Upper lobe of right lung (tissue), 1 donor: ENCODE measurements around the gene ASTN1. TPM values are rescaled to one million over a fixed set of nuclear protein-coding genes. Genes with fewer than 3 reads are reported as not detected.

Experiments used
- ATAC-seq: fragments of 200-7000 bp; cut with Tn5 transposase; one replicate; pipeline ENCODE4 v1.9.1; 2020; ENCODE audit warnings: mild to moderate bottlenecking, moderate library complexity
- DNase-seq: peaks from one replicate; pipeline ENCODE4 v3.0.0-alpha.2; 2020
- H3K27ac ChIP-seq: fragments of 200-600 bp; one replicate; pipeline ENCODE4 v1.8.0; 2022
- H3K27me3 ChIP-seq: fragments of 200-600 bp; one replicate; pipeline ENCODE4 v1.8.0; 2022; ENCODE audit warnings: mild to moderate bottlenecking
- H3K36me3 ChIP-seq: fragments of 200-600 bp; one replicate; pipeline ENCODE4 v1.8.0; 2022
- H3K4me1 ChIP-seq: fragments of 200-600 bp; one replicate; pipeline ENCODE4 v1.8.0; 2022
- H3K4me3 ChIP-seq: fragments of 200-600 bp; one replicate; pipeline ENCODE4 v1.8.0; 2022; ENCODE audit warnings: mild to moderate bottlenecking
- H3K9me3 ChIP-seq: fragments of 200-600 bp; one replicate; pipeline ENCODE4 v1.8.0; 2022
- intact Hi-C: fragments of 100-400 bp; cut with DNase I; formaldehyde crosslinking; loops from one replicate; pipeline ENCODE4 v1.11.0; 2022
- total RNA-seq: library from RNA; stranded (reverse); fragmentation: NEBNext Ultra II Directional; extraction: Animal tissue kit (Norgen Biotek cat#: 25700); gene quantifications from one replicate; pipeline ENCODE4 v1.2.1, GENCODE V29; 2021
- TF ChIP-seq, protein P1 (sequence below): fragments of 200-600 bp; IDR thresholded peaks from one replicate; pipeline ENCODE4 v1.8.0; 2022; ENCODE audit warnings: antibody characterized with exemption
- donor health status: DM: no; HTN: yes; CAD: no; lungs with severe emphysema.

ASTN1 gene
- total RNA-seq, 1 donor from 2014 or later = 0.20 TPM

DNA sequence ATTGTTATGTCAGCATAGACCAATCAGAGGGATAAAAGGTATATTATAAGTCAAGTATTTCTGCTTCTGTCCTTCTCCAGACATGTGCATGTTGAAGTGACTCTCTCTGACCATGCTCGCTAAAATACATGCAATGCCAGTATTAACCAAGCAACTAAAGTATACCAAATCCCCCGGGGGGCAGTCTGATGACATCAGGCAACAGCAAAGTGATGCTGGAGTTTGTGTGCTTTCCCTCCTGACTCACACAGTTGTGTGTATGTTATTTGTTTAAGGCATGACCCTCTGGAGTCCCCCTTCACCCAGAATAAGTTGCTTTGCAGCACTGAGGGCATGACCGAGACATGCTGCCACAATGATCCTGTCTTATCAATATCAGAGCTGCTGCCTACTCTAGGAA lies 8.4 kb upstream of the ASTN1 start:
- ATAC-seq (no peak), DNase-seq (no peak)
- Histone ChIP-seq H3K36me3 (no peaks in the 10 kb centered on the region), H3K9me3 (no peaks in the 10 kb centered on the region), H3K4me3 (no peak overlapping the region), H3K27me3 (peaks cover 29% of the 10 kb centered on the region), H3K27ac (no peak overlapping the region), H3K4me1 (no peaks in the 10 kb centered on the region)
- intact Hi-C loops = no loop called here
- TF ChIP-seq, protein P1, sequence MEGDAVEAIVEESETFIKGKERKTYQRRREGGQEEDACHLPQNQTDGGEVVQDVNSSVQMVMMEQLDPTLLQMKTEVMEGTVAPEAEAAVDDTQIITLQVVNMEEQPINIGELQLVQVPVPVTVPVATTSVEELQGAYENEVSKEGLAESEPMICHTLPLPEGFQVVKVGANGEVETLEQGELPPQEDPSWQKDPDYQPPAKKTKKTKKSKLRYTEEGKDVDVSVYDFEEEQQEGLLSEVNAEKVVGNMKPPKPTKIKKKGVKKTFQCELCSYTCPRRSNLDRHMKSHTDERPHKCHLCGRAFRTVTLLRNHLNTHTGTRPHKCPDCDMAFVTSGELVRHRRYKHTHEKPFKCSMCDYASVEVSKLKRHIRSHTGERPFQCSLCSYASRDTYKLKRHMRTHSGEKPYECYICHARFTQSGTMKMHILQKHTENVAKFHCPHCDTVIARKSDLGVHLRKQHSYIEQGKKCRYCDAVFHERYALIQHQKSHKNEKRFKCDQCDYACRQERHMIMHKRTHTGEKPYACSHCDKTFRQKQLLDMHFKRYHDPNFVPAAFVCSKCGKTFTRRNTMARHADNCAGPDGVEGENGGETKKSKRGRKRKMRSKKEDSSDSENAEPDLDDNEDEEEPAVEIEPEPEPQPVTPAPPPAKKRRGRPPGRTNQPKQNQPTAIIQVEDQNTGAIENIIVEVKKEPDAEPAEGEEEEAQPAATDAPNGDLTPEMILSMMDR = no peak

DNA sequence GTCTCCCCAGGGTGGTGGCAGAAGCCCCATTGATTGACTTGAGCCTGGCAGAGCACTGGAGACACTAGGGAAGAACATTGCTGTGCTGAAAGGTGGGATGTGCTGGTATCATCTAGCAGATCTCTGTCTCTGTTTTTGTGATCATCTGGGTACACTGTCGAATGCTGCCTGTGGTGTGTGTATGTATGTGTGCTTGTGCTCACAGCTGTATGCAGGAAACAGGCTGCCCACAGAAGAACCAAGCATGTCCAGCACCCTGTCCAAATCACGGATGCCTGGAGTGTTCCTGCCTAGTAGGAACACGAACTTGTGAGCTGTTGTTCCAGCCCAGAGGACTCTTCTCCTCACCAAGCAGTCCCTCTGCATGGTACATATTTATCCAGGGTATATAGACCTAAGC lies 7.8 kb upstream of the ASTN1 start:
- Histone ChIP-seq H3K9me3 (no peaks in the 10 kb centered on the region), H3K27me3 (peaks cover 29% of the 10 kb centered on the region), H3K4me3 (no peak overlapping the region), H3K27ac (no peak overlapping the region), H3K4me1 (no peaks in the 10 kb centered on the region), H3K36me3 (no peaks in the 10 kb centered on the region)
- intact Hi-C loops = no loop called here
- TF ChIP-seq, protein P1 = no peak
- ATAC-seq (no peak), DNase-seq (no peak)

DNA sequence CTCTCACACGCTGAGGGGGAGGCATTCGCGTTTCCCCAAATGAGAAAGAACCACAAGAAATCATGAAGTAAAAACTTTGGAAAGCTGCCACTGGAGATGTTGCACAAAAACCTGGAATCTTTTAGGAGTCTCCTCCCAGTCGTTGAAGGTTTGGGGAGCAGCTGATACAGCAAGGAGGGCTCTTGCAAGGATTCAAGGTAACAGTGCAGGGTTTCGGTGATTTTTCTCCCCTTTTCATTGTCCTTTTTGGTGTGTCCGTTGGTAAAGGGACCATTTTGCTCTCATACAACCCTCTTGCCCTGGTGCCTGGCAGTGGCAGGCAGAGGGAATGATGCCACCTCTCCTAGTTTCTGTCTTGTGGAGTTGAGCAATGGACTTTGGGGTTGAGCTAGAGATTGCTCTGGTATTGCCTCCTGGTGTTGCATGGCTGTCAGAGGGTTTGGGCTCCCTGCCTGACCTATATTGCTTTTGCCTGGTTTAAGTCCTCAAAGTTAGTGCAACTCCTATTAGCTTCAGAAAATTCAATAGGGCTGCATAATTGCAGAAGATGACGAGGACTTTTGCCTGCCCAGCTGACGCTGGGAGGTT lies 7.1 kb upstream of the ASTN1 start:
- Histone ChIP-seq H3K27me3 (peaks cover 30% of the 10 kb centered on the region), H3K4me1 (no peaks in the 10 kb centered on the region), H3K4me3 (no peak overlapping the region), H3K36me3 (no peaks in the 10 kb centered on the region), H3K27ac (no peak overlapping the region), H3K9me3 (no peaks in the 10 kb centered on the region)
- DNase-seq = no peak
- intact Hi-C loops = no loop called here
- TF ChIP-seq, protein P1 = no peak
- ATAC-seq = no peak

DNA sequence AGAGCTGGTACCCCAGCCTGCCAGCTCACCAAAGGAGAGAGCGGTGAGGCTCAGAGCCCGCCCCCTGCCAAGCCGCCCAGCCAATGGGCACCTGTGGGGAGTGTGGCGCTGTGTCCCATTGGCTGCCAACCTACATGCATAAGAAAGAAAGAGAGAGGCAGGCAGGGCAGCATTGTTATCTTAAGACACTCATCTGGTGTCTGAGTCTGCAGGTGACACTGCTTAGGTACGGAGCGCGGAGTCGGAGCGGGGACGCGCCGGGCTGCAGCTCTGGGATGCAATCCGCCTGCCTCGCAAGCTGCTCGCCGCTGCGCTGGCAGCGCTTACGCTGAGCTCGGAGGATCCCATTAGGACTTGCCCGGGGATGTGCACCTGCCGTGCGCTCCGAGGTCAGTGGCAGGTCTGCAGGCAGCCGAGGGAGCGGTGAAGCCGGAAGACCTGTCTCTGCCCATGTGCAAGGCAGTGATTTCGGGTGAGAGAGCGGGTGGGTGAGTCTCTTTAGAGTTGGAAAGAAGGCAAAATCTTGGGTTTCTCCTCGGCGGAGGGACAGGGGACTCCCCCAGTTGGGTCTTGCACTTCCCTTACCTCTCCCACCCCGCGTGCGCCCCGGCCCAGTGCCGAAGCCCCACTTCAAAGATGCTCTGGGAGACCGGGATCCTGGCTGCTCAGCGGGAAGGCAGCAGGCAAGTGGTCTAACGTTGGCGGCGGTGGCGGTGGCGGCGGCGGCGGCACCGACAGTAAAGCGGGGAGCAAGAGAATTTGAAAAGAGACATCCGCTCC lies 6.4 kb upstream of the ASTN1 start, which contains the start of gene BRINP2:
TSS of gene BRINP2 (plus strand) at position 203 of the 780 bp plus-strand sequence. CDS start 58,919 bp downstream, outside the sequence.
- H3K36me3 ChIP-seq = no peaks in the 10 kb centered on the region
- H3K4me1 ChIP-seq = no peaks in the 10 kb centered on the region
- peaks cover 35% of the 10 kb centered on the region for H3K27me3 ChIP-seq
- TF ChIP-seq, protein P1 = no peak
- H3K27ac ChIP-seq = no peak within 1 kb of the TSS
- peak; percentile 70 for DNase-seq
- no peaks in the 10 kb centered on the region for H3K9me3 ChIP-seq
- ATAC-seq = peak; percentile 82
- intact Hi-C loops = no loop called here
- H3K4me3 ChIP-seq = peak within 1 kb of the TSS; percentile 35

DNA sequence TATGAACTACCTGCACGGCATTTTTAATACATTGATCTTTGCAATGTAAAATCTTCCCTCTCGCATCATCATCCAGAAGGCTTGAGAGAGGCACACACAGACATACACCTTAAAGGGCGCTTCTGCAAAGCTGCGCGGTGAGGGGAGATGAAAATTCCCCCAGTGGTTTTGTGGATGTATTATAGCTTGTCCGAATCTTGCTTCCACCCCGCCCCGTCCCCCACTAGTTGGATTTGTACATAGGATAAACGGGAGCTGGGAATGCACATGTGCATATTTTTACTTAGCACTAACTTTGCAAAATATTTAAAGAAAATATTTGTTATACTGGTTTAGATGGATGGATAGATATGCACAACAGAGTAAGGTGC lies 542 bp upstream of the ASTN1 start:
- no peak overlapping the region for H3K4me3 ChIP-seq

More for the DNA sequence above, 542 bp upstream of the ASTN1 start:
- TF ChIP-seq, protein P1 = no peak
- ATAC-seq (no peak), DNase-seq (no peak)
- Histone ChIP-seq H3K27me3 (peaks cover 37% of the 10 kb centered on the region), H3K27ac (no peak overlapping the region), H3K4me1 (no peaks in the 10 kb centered on the region), H3K36me3 (no peaks in the 10 kb centered on the region), H3K9me3 (no peaks in the 10 kb centered on the region)
- intact Hi-C loops = no loop called here
